ENCODE results near the gene PFN3. TPM values are rescaled to one million over a fixed set of nuclear protein-coding genes. Genes with fewer than 3 reads are reported as not detected.
A peak's percentile ranks its signal among the peaks of the same experiment; 100 is the strongest.

Gene PFN3
- total and polyA plus RNA-seq, 2 of the 13 experiments (the other 11 are each of a cell fraction or from before 2014, with no cell fraction given): not detected

DNA sequence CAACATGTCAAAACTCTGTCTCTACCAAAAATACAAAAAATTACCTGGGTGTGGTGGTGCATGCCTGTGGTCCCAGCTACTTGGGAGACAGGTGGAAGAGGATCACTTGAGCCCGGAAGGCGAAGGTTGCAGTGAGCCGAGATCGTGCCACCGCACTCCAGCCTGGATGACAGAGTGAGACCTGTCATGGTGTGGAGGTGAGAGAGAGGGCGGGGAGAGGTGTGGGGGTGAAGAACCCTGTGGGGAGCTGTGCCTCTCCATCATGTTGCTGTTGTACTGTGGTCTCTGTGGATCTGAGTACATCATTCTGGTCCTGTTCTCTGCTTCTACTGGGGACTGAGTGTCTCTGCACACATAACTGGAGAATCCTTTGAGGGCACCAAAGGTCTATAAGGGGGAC is 27.6 kb downstream of the PFN3 start:
- BruUV-seq (replicated peaks): no TSS peak
- no peak for ATAC-seq
- peaks cover 76% of the 10 kb centered on the region for H3K4me1 ChIP-seq (ENCODE audit: insufficient read depth, low read length)
- no peak overlapping the region for H3K9ac ChIP-seq (ENCODE audit: insufficient read depth, low read depth, low read length)
- in situ Hi-C loops (cut with HindIII; ENCODE audit: extremely low pct_ligation_motif_present, low pct_unique_long_range_greater_than_20kb) (loop anchor here (25.0 kb wide), 1 partner anchor 836 kb away; the partner anchor contains the start of genes CDHR2 and RNF44), intact Hi-C loops (cut with micrococcal nuclease; ENCODE audit: unreplicated experiment) (no loop called here)
- ChIA-PET CTCF (ENCODE audit: low intra/inter-chr PET ratio, low total read pairs) (no interaction called here), POLR2A (interaction anchor here (2.9 to 4.7 kb wide), 3 partner anchors 10 to 20 kb away, joined by 19 to 84 read pairs (median 25); partner anchors contain the start of genes LMAN2 and SLC34A1)
- 0 out of 5 replicates have a peak, but pooled peaks cover 0 to 4% of the 10 kb centered on the region in 2 experiments for H3K36me3 ChIP-seq (replicated peaks in 1 of 2; ENCODE audit: control insufficient read depth in 1 of 2, insufficient read depth in 2 of 2, low read length in 2 of 2)
- no peaks in the 10 kb centered on the region; a peak in 1 of 5 replicates for H3K27me3 ChIP-seq (ENCODE audit: control insufficient read depth in 1 of 2, insufficient read depth in 2 of 2, low read length in 2 of 2)
- H3K4me2 ChIP-seq (ENCODE audit: low read depth, low read length): 0 out of 2 replicates have a peak overlapping the region, but pooled peaks have one; percentile 100
- H2AFZ ChIP-seq (ENCODE audit: low read length): no peak overlapping the region
- H3K4me3 ChIP-seq (replicated peaks in 1 of 3; ENCODE audit: insufficient read depth in 1 of 3, low read depth in 2 of 3, low read length in 3 of 3): no peak overlapping the region
- H3K79me2 ChIP-seq (ENCODE audit: insufficient read depth, low read length): peaks cover 8% of the 10 kb centered on the region
- WGBS (ENCODE audit: low lambda C conversion rate): 95% methylated on average over 6 of the region's 6 CpGs
- no peak for FAIRE-seq
- no peaks in the 10 kb centered on the region for H3K9me3 ChIP-seq (ENCODE audit: low read length)
- H3K27ac ChIP-seq (ENCODE audit: extremely low read length, insufficient read depth, low read length): no peak overlapping the region
- DNase-seq (ENCODE audit: low spot score): no peak
- H4K20me1 ChIP-seq (ENCODE audit: insufficient read depth, low read length): no peaks in the 10 kb centered on the region
- TF ChIP-seq ZNF563 (CRISPR knock-in tag; IDR thresholded peaks at IDR 0.05): no peak
- no peak for TF ChIP-seq KLF6 (CRISPR knock-in tag; IDR thresholded peaks at IDR 0.05)
- TF ChIP-seq, protein P1, sequence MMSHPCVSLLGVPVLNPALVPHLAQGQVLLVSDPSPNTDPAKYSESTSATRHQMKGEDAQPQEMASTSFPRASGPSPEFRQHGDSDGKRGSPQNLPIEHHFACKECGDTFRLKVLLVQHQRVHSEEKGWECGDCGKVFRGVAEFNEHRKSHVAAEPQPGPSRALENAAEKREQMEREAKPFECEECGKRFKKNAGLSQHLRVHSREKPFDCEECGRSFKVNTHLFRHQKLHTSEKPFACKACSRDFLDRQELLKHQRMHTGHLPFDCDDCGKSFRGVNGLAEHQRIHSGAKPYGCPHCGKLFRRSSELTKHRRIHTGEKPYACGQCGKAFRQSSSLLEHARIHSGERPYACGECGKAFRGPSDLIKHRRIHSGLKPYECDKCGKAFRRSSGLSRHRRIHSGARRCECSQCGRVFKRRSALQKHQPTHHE (CRISPR knock-in tag; IDR thresholded peaks at IDR 0.05; ENCODE audit: borderline replicate concordance): no peak
- TF ChIP-seq TEAD2 (CRISPR knock-in tag; IDR thresholded peaks at IDR 0.05): no peak
- no peak for TF ChIP-seq IKZF1 (IDR thresholded peaks at IDR 0.05)
- no peak for TF ChIP-seq GATAD1 (CRISPR knock-in tag; IDR thresholded peaks at IDR 0.05)
- TF ChIP-seq ATF7-NPFF (CRISPR knock-in tag; IDR thresholded peaks at IDR 0.05; ENCODE audit: low read depth): no peak
- TF ChIP-seq, protein P2, sequence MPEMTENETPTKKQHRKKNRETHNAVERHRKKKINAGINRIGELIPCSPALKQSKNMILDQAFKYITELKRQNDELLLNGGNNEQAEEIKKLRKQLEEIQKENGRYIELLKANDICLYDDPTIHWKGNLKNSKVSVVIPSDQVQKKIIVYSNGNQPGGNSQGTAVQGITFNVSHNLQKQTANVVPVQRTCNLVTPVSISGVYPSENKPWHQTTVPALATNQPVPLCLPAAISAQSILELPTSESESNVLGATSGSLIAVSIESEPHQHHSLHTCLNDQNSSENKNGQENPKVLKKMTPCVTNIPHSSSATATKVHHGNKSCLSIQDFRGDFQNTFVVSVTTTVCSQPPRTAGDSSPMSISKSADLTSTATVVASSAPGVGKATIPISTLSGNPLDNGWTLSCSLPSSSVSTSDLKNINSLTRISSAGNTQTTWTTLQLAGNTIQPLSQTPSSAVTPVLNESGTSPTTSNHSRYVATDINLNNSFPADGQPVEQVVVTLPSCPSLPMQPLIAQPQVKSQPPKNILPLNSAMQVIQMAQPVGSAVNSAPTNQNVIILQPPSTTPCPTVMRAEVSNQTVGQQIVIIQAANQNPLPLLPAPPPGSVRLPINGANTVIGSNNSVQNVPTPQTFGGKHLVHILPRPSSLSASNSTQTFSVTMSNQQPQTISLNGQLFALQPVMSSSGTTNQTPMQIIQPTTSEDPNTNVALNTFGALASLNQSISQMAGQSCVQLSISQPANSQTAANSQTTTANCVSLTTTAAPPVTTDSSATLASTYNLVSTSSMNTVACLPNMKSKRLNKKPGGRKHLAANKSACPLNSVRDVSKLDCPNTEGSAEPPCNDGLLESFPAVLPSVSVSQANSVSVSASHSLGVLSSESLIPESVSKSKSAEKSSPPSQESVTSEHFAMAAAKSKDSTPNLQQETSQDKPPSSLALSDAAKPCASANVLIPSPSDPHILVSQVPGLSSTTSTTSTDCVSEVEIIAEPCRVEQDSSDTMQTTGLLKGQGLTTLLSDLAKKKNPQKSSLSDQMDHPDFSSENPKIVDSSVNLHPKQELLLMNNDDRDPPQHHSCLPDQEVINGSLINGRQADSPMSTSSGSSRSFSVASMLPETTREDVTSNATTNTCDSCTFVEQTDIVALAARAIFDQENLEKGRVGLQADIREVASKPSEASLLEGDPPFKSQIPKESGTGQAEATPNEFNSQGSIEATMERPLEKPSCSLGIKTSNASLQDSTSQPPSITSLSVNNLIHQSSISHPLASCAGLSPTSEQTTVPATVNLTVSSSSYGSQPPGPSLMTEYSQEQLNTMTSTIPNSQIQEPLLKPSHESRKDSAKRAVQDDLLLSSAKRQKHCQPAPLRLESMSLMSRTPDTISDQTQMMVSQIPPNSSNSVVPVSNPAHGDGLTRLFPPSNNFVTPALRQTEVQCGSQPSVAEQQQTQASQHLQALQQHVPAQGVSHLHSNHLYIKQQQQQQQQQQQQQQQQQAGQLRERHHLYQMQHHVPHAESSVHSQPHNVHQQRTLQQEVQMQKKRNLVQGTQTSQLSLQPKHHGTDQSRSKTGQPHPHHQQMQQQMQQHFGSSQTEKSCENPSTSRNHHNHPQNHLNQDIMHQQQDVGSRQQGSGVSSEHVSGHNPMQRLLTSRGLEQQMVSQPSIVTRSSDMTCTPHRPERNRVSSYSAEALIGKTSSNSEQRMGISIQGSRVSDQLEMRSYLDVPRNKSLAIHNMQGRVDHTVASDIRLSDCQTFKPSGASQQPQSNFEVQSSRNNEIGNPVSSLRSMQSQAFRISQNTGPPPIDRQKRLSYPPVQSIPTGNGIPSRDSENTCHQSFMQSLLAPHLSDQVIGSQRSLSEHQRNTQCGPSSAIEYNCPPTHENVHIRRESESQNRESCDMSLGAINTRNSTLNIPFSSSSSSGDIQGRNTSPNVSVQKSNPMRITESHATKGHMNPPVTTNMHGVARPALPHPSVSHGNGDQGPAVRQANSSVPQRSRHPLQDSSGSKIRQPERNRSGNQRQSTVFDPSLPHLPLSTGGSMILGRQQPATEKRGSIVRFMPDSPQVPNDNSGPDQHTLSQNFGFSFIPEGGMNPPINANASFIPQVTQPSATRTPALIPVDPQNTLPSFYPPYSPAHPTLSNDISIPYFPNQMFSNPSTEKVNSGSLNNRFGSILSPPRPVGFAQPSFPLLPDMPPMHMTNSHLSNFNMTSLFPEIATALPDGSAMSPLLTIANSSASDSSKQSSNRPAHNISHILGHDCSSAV (CRISPR knock-in tag; IDR thresholded peaks at IDR 0.05; ENCODE audit: borderline replicate concordance): no peak
- no peak for TF ChIP-seq MIER2 (CRISPR knock-in tag; IDR thresholded peaks at IDR 0.05)
- TF ChIP-seq, protein P3, sequence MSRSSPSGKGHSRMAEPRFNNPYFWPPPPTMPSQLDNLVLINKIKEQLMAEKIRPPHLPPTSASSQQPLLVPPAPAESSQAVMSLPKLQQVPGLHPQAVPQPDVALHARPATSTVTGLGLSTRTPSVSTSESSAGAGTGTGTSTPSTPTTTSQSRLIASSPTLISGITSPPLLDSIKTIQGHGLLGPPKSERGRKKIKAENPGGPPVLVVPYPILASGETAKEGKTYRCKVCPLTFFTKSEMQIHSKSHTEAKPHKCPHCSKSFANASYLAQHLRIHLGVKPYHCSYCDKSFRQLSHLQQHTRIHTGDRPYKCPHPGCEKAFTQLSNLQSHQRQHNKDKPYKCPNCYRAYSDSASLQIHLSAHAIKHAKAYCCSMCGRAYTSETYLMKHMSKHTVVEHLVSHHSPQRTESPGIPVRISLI (CRISPR knock-in tag; IDR thresholded peaks at IDR 0.05; ENCODE audit: borderline replicate concordance): no peak
- no peak for TF ChIP-seq ZFP90 (CRISPR knock-in tag; IDR thresholded peaks at IDR 0.05; ENCODE audit: borderline replicate concordance)
- TF ChIP-seq, protein P4, sequence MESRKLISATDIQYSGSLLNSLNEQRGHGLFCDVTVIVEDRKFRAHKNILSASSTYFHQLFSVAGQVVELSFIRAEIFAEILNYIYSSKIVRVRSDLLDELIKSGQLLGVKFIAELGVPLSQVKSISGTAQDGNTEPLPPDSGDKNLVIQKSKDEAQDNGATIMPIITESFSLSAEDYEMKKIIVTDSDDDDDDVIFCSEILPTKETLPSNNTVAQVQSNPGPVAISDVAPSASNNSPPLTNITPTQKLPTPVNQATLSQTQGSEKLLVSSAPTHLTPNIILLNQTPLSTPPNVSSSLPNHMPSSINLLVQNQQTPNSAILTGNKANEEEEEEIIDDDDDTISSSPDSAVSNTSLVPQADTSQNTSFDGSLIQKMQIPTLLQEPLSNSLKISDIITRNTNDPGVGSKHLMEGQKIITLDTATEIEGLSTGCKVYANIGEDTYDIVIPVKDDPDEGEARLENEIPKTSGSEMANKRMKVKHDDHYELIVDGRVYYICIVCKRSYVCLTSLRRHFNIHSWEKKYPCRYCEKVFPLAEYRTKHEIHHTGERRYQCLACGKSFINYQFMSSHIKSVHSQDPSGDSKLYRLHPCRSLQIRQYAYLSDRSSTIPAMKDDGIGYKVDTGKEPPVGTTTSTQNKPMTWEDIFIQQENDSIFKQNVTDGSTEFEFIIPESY (CRISPR knock-in tag; IDR thresholded peaks at IDR 0.05): no peak

All from HepG2 (cell line).